ENCODE measurements around the gene MEP1A.

GRCh38 chr6:46796848-46797580, 3.8 kb downstream of the MEP1A start:
- TF ChIP-seq CTCF (IDR thresholded peaks at IDR 0.05 in 8 of 11, conservative IDR thresholded peaks at IDR 0.05 in 3 of 11) (no peak), POLR2A (IDR thresholded peaks at IDR 0.05) (no peak), POLR2AphosphoS5 (IDR thresholded peaks at IDR 0.05) (no peak)

All from spleen (tissue), 7 donors.